Hematopoietic multipotent progenitor cell treated with erythropoietin and hydrocortisone succinate and interleukin-3 and kit ligand, for 8 days (in vitro differentiated cells): ENCODE data around the gene LSAMP.

Experiments used
- DNase-seq: peaks from one replicate; pipeline ENCODE4 v3.0.0-alpha.2; 2015

Gene LSAMP

DNA sequence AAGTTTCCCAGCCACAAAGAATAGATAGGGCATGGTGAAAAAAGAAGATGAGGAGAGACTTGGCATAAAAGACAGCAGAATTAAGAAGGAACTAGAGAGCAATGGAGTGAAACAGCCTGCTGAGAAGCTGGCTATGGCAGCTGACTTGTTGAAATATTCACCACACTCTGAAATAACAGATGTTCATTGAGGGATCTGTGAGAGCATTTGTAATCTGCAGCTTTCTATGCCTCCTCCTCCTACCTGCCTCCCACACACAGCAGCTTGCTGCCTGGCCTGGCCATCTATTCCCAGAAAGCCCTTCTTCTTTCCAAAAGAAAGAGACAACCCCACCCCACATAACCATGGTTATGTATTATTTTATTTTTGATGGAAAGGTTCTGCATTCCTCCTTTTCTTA, 518.1 kb downstream of the LSAMP start:
- no peak for DNase-seq

DNA sequence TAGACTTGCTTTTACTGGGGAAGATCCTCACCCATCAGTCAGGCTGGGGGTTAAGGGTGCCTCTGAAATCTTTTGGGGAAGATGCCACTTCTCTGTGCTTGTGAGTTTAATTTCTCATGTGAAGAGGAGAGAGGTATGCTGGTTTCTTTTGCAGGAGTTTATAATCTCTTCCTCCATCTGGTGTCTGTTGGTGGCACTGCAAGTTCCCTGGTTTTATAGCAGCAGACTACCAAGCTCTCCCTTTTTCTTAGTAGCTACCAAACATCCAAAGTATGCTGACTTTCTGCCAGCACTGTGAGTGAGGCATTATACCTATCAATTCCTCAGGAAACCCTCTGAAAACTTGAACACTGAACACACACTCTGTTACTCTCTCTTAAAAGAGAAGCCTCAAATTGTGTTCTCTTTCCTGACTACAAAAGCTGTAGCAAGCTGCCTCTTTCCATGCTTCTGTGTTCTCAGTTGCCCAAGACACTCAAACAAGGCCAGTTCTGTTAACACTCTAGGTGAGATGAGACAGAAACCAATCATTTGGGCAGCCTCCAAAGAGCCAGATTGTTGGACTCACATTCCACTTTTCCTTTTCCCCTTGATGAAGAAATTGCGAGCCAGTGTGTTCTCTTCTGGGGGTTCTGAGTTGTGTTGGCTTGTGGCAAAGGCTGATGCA, 522.5 kb downstream of the LSAMP start:
- no peak for DNase-seq

DNA sequence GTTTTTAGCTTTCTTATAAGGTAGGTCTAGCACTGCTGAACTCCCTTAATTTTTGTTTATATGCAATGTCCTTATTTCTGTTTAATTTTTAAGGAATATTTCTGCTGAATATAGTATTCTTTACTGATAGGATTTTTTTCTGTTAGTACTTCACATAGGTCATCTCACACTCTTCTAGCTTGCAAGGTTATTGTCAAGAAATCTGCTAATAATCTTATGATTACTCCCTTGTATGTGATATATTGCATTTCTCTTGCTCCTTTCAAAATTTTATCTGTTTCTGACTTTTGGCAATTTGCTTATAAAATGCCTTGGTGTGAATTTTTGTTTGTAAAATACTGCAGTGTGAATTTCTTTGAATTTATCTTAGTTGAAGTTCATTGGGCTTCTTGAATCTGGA, 523.6 kb downstream of the LSAMP start:
- DNase-seq: no peak

DNA sequence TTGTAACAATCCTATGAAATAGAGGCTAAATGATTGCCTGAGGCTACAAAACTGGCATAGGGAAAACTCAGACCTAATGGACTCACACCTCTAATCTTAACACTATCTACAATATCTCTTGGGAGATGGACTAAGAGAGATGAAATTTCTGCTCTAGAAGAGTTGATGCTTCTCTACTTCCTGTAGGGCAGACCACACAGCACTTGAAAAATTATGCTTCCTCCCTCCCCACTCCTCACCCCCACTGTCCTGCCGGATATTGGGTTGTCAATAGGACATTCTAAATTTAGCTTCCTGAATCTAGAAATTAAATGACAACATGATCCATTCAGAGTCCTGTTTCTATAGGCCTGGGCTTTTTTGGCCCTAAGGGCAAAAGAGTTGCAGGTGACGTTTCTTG, 526.4 kb downstream of the LSAMP start:
- no peak for DNase-seq

DNA sequence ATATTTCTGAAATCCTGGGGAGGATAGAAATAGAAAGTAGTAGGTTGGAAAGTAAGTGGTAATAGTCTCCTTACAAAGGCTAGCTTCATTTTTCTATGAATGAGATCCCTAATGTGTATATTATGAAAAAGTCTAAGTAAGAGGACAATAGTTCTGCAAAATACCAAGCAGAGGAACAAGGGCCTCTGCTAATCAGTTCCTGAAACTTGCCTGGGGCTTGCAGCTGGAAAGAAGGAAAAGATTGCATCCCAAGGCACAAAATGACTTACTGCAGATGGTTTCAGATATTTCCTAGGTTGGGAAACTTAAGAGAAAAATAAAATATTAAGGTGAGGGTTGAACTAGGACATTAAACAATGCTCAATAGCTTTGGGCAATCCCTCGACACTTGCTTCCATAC, 528.4 kb downstream of the LSAMP start:
- DNase-seq: no peak

DNA sequence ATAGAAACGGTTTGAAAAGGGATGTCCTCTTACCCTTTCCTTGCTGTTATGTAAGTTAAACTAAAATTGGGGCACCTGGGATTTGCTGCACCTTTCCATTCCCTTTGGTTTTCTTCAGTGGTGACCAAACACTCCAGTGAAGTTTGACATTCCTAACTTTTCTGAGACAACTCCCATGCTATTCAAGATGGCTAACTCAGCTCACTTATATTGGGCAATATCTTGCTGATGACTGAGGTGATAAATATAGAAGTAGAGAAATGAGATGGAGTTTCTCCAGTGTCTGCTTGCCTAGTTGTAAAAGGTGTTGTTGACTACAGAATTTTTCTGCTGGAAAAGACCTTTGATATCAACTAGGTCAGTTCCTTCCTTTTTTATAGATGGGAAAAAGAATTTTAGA, 530.2 kb downstream of the LSAMP start:
- DNase-seq: no peak

DNA sequence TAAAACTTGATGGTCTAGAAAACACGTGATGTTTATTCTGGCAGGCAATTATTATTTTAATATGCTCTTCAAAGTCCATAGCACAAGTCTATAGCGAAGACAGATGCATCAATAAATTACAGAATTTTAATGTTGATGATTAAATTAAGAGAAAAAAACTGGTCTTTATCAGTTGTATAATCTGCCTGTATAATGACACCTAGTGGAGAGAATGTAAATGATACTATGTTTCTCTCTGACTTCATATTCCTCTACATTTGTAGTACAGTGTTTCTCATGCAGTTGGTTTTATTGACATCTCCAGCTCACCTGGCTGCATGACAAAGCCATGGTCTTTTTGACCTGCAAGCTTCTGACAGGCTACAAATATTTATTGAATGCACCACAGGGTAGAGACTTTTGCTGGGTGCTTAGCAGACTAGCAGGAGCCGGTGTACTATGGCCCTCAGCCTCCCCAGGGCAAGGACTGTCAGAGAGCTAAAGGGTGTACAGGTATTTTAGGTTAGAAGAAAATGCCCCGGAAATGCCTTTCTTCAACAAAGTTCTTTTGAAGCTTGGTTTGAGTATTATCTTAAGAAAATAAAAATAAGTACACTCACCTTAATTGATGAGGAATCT, 532.1 kb downstream of the LSAMP start:
- peak; percentile 1 for DNase-seq

DNA sequence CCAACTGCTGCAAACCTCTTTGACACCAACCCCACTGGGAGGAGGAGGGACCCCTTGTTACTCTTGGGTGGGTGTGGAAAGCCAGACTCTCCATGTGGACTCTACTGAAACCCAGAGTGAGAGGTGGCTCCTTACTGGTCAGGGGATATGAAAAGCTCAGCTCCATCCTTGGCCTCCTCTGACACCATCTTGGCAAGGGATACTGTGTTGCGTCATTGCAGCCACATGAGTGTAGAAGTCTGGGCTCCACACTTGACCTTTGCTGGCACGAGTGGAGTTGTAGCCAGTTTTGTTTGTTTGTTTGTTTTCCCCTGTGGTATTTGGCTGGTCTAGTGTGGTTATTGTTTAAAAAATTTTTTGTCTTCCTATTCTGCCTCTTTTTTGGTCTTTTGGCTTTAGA, 532.9 kb downstream of the LSAMP start:
- no peak for DNase-seq

DNA sequence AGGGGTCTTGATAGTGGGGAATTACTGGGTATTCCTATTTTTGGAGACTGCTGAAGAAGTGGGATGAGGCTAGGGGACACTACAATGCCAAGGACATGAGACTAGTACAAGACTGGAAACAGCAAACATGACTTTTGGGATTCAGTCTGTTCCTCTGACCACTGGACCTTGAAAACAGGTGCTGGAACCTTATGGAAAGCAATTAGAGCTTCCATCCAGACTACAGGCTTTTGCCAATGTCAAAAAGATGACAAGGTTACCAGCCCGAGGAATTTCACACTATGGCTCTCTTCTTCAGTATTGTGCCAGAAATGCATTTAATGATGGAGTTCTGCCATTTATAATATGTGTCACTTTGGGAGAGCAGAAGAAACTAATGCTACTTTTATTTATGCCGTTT, 539.4 kb downstream of the LSAMP start:
- DNase-seq: no peak

DNA sequence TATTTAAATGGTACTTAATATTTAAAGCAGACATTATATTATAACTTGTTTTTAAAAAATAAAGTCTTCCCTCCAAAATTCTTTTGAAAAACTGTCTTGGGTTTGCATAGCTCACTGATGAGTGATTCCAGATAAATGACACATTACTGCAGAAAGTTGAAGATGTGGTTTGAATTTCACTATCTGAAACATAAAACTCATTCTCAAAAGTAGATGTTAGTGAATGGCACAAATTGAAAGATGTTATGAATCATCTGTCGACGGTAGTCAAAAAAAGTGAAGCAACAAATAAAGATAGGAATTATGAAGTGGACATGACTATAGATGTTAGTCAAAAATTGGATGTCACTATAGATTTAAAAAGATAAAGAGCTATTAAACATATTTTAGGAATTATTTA, 541.4 kb downstream of the LSAMP start:
- DNase-seq: no peak

DNA sequence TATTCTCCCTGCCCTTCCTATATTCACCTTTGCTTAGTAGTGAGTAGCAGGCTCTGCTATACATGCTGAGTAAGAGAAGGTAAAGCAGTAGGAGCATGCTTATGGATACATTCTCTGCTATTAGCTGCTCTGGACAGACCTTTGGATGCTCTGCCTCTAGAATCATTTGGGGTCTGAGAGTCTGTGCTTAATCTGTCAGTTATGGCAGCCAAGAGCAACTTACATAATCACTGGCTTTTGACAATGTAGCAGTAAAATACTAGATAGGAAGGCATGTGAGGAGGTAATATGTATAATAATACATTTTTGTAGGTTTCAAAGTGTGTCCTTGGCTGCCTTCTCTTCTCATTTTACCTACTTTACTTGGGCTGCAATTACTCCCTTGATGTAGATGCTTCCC, 544.3 kb downstream of the LSAMP start:
- DNase-seq: no peak

DNA sequence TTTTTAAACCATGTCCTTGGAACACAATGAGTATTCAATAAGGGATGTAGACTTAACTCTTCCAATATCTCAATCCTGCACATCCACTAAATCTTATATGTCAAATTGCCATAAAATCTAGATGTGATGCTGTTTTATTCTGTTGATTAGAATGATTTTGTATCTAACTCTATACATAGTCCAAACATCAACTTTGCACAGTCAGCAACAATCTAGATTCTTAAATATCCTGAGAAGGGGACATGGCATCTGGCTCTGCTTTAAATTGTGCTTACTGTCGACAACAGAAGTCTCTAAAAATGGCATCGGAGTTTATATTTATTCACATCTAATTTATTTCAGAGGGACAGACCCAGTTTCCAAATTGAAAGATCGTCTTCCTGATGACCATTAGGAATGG, 545.8 kb downstream of the LSAMP start:
- no peak for DNase-seq

DNA sequence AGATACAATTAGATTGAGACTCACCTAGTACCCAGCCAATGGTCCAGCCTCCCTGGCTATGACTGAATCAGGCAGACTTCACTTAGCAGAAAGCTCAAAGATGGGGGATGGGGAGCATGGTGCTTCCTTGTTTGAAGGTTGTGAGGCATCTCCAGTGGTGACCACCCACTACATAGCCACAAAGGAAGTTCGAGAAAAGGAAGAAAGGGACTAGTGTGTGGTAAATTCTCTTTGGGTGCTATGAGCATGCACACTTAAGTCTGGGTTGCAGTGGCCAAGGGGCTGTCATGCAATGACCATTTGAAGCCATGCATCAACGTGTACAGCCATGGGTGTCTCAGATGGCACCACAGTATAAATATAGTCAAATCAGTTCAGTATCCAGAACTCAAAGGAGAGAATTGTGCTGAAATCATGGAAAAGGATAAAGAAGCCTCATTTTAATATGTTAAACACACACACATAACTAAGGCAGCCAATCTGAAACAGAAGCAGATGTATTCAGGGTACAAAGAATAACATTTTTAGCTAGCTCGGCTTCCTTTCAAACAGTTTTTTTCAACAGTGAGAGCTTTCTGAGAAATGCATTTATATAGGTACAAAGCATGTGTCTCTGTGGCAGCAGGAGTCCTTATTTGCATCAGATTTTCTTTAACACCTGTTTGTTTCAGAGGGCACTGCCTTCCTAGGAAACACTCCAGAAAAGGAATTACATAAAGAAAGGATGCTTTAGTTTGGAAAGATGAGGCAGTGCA, 546.5 kb downstream of the LSAMP start:
- DNase-seq: no peak

DNA sequence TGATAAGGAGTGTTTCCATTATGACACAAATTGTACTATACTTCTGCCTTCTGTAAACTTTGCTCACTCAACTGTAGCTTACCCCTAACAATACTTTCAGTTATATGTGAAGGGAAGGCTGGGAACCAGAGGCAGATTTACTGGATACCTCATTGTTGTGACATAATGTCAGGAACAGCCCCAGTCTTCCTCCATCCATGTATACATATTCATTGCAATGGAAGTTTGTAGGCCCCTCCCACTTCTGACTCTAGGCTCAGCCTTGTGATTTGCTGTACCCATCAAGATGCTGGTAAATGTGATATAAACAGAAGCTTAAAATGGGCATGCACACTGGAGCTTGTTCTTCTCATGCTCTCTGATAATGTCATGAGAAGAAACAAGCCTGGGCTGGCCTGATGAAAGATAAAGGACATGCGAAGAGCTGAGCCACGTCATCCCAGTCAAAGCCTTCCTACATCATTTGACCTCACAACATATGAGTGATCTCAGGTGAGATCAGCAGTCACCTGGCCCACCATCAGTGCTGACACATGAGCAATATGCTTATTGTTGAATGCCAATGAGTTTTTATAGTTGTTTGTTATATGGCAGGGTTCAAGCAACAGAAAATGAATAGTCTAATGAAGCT, 554.2 kb downstream of the LSAMP start:
- DNase-seq: no peak

DNA sequence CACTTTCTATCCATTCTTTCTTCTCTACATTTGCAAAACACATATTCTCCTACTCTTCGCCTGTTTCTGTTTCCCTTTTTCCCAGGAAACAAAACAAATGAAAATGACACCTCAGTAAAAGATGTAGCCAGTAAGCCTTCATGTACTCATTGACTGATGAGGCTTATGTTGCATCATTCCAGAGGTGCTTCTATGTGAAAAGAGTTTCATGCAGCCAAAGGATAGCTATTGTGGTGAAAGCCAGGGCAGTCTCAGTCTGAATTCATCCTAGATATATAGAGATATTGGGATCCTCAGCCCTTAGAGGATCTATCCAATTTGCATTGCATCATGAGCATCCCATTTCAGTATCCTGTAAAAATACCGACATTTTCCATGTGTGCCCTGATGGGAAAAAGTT, 554.7 kb downstream of the LSAMP start:
- no peak for DNase-seq

DNA sequence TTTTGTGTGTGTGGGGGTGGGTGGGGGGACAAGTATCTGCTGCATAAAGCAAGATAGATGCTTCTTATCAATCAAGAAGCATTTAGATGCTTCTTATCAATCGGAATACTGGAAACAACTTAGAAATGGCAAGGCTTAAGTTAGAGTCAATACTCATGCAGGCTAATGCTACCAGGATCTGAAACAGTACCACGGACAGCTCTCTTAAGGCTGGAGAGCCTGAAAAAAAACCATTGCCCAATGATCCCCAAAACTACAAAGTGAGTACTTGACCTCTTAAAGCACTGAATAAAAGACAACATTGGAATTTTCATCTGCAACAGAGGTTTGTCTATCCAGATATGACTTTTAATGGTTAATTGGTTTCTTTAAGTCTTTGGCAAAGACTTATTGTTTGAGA, 559.7 kb downstream of the LSAMP start:
- DNase-seq: no peak

DNA sequence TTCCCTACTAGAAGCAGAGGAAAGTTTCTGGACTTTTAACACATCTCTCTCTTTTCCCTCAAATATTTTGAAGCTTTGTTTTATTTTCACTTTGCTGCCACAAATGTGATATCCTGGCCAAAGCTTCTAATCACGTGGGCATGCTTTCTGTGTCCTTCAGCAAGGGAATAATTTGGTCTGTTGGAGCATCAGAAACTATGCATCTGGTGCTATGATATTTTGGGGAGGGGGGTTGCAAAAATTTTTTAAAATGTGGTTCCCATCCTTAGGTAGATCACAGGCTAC, 567.7 kb downstream of the LSAMP start:
- DNase-seq: no peak

DNA sequence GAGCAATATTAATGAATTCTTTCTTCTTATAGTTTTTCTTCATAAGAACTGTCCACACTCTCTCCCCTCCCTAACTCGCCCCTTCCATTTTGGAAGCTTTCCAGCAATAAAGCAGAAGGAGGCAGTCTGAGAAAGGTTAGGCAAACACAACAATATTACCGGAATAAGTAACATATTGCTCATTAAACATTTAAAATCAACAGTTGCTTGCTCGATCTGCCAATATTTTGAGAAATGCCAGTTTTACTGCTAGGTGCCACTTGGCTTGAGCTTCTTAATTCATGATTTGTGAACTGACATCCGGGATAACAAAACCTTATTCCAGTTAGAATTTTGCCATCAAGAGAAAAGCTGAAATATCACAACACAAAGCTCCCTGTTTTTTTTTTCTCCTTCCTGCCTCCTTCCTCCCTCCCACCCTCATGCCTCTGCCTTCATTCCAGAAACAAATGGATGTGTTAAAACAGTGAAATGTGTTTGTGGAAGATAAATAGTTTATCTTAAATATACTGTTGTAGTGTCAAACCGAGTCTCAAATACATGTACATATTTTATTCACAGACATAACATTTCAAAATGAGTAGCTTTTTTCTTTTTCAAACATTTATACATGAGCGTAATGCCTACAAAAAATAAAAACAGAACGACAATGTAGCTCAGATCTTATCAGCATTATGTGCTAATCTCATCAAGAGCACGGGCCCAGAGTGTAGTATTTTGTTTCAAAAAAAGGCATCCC, 568.2 kb downstream of the LSAMP start:
- DNase-seq: no peak

DNA sequence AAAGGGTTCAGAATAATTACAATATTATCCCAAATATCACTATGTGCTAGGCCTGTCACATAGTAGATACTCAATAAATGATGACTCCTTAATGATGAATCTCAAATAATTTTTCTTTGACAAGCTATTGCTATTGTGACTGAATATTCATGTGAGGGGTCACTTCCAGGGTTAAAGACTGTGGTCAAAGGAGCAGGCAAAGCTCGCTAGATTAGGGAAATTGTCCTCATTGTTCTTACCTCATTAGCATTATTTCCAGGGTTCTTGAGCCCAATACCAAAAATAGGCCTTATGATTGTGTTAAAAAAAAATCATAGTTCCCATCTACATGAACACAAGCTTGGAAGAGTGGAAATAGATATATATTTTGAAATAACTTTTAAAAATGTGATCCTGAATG, 569.8 kb downstream of the LSAMP start:
- no peak for DNase-seq

DNA sequence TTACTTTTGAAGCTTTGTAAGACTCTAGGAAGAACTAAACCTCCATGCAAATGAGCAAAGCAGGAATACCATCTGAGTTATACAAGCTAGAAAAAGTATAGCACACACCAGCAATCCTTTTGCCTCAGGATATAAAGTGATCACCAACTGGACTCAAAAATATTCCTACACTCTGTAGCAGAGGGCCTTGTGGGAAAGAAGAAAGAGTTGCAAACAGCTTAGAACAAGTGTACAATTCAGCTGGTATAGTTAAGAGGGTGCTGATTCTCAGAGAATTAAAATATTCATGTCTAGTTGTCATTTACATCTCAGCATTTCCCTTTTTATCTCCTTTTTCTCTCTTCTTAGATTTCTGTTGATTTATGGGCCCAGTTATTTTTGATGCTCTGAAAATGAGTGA, 573.6 kb downstream of the LSAMP start:
- DNase-seq: no peak

DNA sequence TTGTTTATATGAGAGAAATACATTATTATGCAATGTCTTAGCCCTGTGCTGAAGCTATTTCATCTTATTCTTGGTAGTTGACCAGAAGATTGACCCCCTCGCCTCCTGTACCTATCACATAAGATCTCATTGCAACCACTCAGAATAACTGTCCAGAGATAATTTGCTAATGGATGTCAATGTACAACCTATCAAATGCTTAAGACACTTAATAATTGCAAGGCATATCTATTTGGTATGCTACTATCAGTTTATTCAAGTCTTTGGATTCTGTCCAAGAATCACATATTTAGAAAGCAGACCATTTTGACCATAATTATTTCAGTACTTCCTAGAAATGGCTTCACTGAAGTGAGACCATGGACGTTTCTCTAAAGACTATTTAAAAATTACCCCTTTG, 580.4 kb downstream of the LSAMP start:
- DNase-seq: no peak

DNA sequence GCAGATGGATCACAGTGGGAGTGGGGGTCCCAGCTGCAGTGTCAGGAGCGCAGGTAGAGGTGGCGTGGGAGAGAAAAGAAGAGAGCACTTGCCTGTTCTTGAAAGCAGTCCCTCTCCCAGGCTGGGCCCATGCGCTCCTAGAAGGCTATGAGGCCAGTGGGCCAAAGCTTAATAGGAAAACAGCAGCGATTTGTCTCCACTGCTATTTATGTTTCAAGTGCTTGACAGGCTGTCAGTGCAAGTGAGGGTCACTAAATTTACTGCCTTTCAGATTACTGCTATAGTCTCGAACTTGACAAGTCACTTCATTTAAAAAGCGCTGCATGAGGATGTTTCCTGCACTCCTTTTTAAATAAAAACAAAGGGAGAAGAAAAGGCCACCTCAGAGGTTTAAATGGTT, 582.4 kb downstream of the LSAMP start:
- DNase-seq: no peak

DNA sequence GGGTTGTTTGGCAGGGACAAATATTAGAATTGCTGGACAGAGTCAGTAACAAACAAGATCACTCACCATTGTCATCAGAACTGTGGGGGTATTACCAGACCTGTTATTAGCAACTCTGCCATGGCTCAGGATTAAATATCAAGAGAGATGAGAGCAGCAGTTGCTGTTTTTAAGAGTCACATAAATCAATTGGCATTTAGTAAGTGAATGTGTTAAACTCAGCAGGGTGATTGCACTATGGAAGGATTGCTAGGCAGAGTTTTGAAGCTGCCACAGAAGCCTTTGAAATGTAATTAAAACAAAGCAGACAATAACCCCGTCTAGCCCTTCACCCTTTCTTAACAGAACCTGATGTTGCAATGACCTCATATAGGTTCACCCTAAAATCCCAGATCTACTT, 583.2 kb downstream of the LSAMP start:
- DNase-seq: no peak
